ENCODE results near the gene PRKN.

Gene PRKN

GRCh38 chr6:162526960-162527359 is 200.6 kb downstream of the PRKN start:
- no peak for DNase-seq

GRCh38 chr6:162525181-162525580 is 202.4 kb downstream of the PRKN start:
- no peak for DNase-seq

DNA sequence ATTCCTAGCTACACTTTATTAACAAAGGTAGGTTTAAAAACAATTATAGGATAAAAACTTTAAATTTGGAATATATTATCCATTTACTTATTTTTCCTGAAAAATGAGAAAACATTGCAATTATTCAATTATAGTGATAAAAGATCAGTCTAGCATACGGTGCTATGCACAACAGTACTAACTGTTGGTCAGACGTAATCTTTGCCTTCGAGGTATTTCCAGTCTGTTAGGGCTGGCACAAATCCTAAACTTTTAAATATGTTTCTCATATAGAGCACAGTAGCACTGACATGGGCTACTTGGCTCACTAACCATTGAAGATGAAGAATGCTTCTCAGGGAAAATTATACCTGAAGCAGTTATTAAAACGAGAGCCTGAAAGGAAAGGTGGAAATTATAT is 214.8 kb downstream of the PRKN start:
- DNase-seq: no peak

GRCh38 chr6:162497389-162497788 is 230.2 kb downstream of the PRKN start:
- no peak for DNase-seq

GRCh38 chr6:162493917-162494316 is 233.6 kb downstream of the PRKN start:
- no peak for DNase-seq

DNA sequence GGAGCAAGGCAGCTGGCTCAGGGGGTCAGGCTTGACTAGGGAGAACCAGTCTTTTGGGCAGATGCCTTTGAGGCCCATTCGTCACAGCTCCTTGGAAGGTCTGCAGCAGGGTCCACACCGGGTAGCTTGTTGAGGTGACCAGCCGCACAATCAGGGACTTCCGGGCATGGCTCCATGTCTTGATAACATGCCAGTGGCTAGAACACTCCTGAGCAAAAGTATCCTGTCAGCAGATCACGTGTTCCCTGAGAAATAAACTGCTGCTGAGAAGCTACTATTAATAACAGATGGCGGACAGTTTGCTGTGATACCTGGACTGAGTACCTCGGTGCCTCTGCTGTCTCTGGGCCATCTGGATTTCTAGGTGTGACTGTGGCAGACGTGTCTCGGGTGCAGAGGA is 235.9 kb downstream of the PRKN start:
- no peak for DNase-seq

- DNase-seq: no peak
Measured at GRCh38 chr6:162489101-162489976, 238.2 kb downstream of the PRKN start.

- DNase-seq: no peak
Measured at GRCh38 chr6:162488444-162488843, 239.1 kb downstream of the PRKN start.

- no peak for DNase-seq
Measured at GRCh38 chr6:162485464-162485863, 242.1 kb downstream of the PRKN start.

DNA sequence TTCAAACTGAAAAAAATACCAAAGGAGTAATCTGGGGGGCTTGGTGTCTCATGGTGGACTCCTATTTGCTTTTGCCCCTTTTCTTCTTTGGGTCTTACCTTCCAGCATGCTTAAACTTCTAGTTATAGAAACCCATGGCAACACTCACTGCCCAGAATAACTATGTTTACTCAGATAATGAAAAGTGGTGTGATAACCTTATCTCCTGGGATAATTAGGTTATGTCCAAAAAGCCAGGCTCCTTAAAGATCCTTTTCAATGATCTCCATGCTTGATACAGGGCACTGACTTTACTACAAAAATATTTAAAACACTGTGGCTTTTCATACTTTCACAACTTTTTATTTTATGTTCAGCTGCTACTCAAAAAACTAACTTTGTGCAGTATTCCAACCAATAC is 245.6 kb downstream of the PRKN start:
- no peak for DNase-seq

DNA sequence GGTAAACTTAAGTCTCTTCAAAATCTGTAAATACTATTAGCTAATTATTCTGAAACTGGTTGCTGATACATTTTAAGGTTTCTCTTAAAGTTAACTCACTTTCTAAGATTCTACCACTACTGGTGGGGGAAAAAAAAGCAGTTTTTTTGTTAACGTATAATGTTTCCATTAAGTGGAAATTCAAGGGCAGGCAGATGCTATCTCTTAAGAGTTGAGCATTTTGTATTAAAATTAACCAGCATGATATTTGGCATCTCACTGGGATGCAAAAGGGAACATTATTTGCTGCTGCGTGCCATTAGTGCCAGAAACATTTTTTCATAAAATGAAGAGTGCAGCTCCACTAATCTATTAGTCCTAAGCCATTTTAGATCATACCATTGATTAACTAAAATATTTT is 246.2 kb downstream of the PRKN start:
- DNase-seq: no peak

DNA sequence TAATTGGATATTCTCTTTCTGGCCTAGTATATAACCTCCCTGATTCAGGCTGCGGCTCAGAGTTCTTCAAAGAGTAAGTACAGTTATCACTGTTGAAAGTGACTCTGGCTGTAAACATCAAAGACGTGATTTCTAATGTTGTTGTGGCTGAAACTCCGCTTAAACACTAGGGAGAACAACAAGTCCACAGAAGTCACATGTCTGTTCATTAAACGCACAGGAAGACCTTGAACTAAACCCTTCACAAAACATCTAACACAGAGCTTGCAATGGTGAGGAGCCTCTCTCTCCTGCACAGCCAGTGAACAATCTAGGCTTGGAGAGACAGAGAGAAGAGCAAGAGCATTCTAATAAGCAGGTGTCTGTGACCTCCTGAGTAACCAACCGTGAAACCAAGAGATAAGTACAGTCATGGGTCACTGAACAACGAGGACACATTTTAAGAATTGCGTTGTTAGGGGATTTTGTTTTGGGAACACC is 249.3 kb downstream of the PRKN start:
- DNase-seq: no peak

GRCh38 chr6:162474722-162475121 is 252.8 kb downstream of the PRKN start:
- no peak for DNase-seq

- no peak for DNase-seq
Measured at GRCh38 chr6:162471842-162472241, 255.7 kb downstream of the PRKN start.

DNA sequence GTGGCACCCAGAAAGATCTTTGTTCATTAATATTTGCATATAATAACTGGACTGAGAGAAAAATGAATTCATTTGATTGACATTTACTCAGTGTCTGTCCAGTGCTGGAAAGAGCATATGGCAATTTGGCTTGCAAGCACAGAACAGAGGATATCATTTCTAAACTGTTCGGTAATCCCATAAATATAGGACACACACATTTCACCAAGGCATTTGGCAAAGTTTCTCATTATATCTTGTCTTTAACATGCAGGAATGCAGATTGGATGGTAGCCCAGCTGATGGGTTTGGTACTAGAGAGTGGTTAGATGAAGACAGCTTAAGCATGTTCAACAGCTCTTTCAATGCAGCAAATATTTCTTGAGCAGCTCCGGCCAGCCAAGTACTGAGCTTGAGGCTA is 259.2 kb downstream of the PRKN start:
- DNase-seq: no peak

GRCh38 chr6:162467679-162468078 is 259.9 kb downstream of the PRKN start:
- DNase-seq: no peak

- DNase-seq: no peak
Measured at GRCh38 chr6:162463576-162463975, 264.0 kb downstream of the PRKN start.

DNA sequence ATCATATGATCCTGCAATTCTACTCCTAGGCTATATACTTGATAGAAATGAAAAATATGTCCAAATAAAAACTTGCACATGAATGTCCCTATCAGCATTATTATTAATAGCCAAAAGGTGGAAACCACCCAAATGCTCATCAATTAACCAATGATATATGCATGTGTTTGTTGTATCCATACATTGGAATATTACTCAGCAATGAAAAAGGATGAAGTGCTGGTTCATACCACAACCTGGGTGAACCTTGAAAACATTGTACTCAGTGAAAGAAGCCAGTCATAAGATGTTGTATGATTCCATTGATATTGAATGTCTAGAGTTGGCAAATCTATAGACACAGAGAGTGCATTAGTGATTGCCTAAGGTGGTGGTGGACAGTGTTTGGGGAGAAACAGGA is 267.6 kb downstream of the PRKN start:
- DNase-seq: no peak

- no peak for DNase-seq
Measured at GRCh38 chr6:162450358-162450757, 277.2 kb downstream of the PRKN start.

DNA sequence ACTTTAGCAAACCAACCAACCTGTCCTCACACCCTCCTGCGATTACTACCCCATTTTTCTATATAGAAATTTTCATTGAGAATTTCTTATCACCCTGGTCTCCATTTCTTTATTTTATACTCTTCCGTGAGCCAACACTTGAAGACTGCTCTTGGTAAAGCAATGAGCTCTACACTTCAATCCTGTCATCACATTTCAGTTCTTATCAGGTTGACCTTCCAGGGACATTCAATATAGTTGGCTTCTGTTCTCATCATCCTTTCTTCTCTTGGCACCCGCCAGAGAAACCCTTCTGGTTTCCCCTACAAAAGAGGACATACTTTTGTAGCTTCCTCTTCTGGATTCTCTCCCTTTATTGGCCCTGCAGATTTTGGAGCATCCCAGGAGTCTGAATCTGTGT is 279.3 kb downstream of the PRKN start:
- no peak for DNase-seq

GRCh38 chr6:162443101-162443500 is 284.5 kb downstream of the PRKN start:
- DNase-seq: no peak

DNA sequence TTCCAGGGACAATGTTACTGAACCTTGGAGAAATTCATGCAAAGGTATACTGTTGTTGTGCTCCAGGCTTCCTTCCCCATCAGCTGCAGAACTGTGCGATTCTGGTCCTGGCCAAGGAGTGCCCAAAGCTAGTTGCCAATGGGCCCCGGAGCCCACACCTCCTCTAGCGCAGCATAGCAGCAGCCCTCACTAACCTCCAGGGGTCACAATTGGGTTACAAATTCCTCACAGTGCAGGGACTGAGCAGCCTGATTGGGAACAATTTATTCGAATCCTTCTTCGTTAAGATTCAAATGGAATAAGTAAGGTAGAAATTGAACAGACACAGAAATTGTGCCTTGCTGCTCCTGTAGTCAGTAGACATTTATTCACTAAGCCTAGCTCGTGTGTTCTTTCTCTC is 284.9 kb downstream of the PRKN start:
- DNase-seq: no peak

DNA sequence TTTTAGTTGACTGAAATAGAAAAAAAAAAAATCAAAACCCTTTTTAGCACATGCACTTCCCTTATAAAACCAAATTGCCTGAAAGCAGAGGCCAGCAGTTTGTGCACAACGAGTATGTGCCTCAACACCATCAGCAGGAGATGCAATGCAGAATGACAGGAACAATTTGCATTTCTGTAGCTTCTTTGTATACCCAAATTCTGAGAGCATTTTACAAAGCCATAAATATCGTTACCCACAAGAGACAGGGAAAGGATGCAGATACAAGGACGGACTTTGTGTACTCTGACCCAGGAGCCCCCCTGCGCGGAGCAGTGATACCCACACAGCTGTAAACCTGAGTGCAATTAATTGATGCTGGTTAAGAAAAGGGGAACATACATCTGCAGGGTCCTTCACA is 285.6 kb downstream of the PRKN start:
- no peak for DNase-seq

GRCh38 chr6:162438980-162439379 is 288.6 kb downstream of the PRKN start:
- DNase-seq: no peak

GRCh38 chr6:162435071-162435470 is 292.5 kb downstream of the PRKN start:
- no peak for DNase-seq
